NCI-H1105 treated with DMSO at 0.1 percent for 48 hours (cell line): Measurements from ENCODE around the gene DPPA4.
"Not testable (repeated sequence)": the region's sequence is repeated elsewhere in the genome, so short reads cannot be mapped to it uniquely, and the experiment has no call there.

Experiments
- DNase-seq: peaks from one replicate; lab custom pipeline; 2025; lab: John Stamatoyannopoulos, UW

Gene DPPA4

GRCh38 chr3:109337393-109337792, at the start of gene DPPA4:
TSS of gene DPPA4 (minus strand) at chr3:109337546. CDS start at chr3:109337517, 29 bp downstream.
- DNase-seq = no peak

GRCh38 chr3:109385442-109386318, 48.3 kb upstream of the DPPA4 start:
- DNase-seq = no peak

- no peak for DNase-seq
Observed at GRCh38 chr3:109384164-109384563, 46.8 kb upstream of the DPPA4 start.

GRCh38 chr3:109382588-109382987, 45.2 kb upstream of the DPPA4 start:
- no peak for DNase-seq

GRCh38 chr3:109375975-109376374, 38.6 kb upstream of the DPPA4 start:
- DNase-seq = no peak

GRCh38 chr3:109374434-109374833, 37.1 kb upstream of the DPPA4 start:
- DNase-seq = not testable (repeated sequence)

GRCh38 chr3:109373933-109374332, 36.6 kb upstream of the DPPA4 start:
- no peak for DNase-seq

- DNase-seq = no peak
Observed at GRCh38 chr3:109372639-109373038, 35.3 kb upstream of the DPPA4 start.

GRCh38 chr3:109369510-109369909, 32.2 kb upstream of the DPPA4 start:
- no peak for DNase-seq

GRCh38 chr3:109364088-109364487, 26.7 kb upstream of the DPPA4 start:
- no peak for DNase-seq

GRCh38 chr3:109363634-109364033, 26.3 kb upstream of the DPPA4 start:
- no peak for DNase-seq

- DNase-seq = no peak
Observed at GRCh38 chr3:109362823-109363222, 25.5 kb upstream of the DPPA4 start.

GRCh38 chr3:109358809-109359208, 21.5 kb upstream of the DPPA4 start:
- not testable (repeated sequence) for DNase-seq

GRCh38 chr3:109356442-109357155, 19.3 kb upstream of the DPPA4 start:
- DNase-seq = no peak

- DNase-seq = no peak
Observed at GRCh38 chr3:109355625-109356441, 18.5 kb upstream of the DPPA4 start.

- no peak for DNase-seq
Observed at GRCh38 chr3:109353057-109353456, 15.7 kb upstream of the DPPA4 start.

- DNase-seq = no peak
Observed at GRCh38 chr3:109351231-109351630, 13.9 kb upstream of the DPPA4 start.

GRCh38 chr3:109346770-109347295, 9.5 kb upstream of the DPPA4 start:
- DNase-seq = no peak

GRCh38 chr3:109346099-109346498, 8.8 kb upstream of the DPPA4 start:
- DNase-seq = no peak

- no peak for DNase-seq
Observed at GRCh38 chr3:109339714-109340648, 2.6 kb upstream of the DPPA4 start.

GRCh38 chr3:109339197-109339596, 1.9 kb upstream of the DPPA4 start:
- DNase-seq = no peak
